Ishikawa (cell line): ENCODE data around the gene IER2.

ENCODE experiments used
- CREB1 ChIP-seq: IDR thresholded peaks from 2 replicates; pipeline ENCODE4 v1.6.1; 2012; ENCODE audit warnings: low read depth
- EP300 ChIP-seq: IDR thresholded peaks from 2 replicates; pipeline ENCODE4 v1.6.1; 2012; ENCODE audit warnings: borderline replicate concordance
- FOXM1 ChIP-seq: IDR thresholded peaks from 2 replicates; pipeline ENCODE4 v1.6.1; 2012; ENCODE audit warnings: low read depth, borderline replicate concordance
- NFIC ChIP-seq: IDR thresholded peaks from 2 replicates; pipeline ENCODE4 v1.6.1; 2012
- RAD21 ChIP-seq: IDR thresholded peaks from 2 replicates; pipeline ENCODE4 v1.6.1; 2012; ENCODE audit warnings: low read depth
- TAF1 ChIP-seq: IDR thresholded peaks from 2 replicates; pipeline ENCODE4 v1.6.1; 2012; ENCODE audit warnings: low read depth, mild to moderate bottlenecking
- YY1 ChIP-seq: IDR thresholded peaks from 2 replicates; pipeline ENCODE4 v1.6.1; 2012; ENCODE audit warnings: low read depth
- TF ChIP-seq, protein P1 (sequence below): IDR thresholded peaks from 2 replicates; pipeline ENCODE4 v1.6.1; 2012; ENCODE audit warnings: low read depth, mild to moderate bottlenecking
- TF ChIP-seq, protein P2 (sequence below): IDR thresholded peaks from 2 replicates; pipeline ENCODE4 v1.6.1; 2012
- TF ChIP-seq, protein P3 (sequence below): IDR thresholded peaks from 2 replicates; pipeline ENCODE4 v1.6.1; 2012

DNA sequence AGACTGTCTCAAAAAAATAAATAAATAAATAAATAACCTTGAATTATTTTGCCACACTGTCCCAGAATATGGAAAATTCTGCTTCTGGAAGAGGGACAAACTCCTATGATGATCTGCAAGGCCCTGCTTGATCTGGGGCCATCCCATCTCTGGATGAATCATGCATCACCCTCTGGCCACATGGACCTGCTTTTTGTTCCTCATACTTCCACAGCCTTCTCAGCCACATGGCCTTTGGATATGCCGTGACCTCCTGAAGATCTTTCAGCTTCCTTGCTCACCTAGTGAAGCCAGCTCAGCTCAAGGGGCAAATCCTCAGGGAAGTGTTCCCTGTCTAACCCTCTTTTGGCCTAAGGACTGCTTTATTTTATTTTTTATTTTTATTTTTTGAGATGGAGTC lies 10.3 kb downstream of the IER2 start:
- TF ChIP-seq FOXM1 (no peak), RAD21 (no peak), CREB1 (no peak), YY1 (no peak), TAF1 (no peak), EP300 (no peak), NFIC (no peak)
- TF ChIP-seq, protein P1, sequence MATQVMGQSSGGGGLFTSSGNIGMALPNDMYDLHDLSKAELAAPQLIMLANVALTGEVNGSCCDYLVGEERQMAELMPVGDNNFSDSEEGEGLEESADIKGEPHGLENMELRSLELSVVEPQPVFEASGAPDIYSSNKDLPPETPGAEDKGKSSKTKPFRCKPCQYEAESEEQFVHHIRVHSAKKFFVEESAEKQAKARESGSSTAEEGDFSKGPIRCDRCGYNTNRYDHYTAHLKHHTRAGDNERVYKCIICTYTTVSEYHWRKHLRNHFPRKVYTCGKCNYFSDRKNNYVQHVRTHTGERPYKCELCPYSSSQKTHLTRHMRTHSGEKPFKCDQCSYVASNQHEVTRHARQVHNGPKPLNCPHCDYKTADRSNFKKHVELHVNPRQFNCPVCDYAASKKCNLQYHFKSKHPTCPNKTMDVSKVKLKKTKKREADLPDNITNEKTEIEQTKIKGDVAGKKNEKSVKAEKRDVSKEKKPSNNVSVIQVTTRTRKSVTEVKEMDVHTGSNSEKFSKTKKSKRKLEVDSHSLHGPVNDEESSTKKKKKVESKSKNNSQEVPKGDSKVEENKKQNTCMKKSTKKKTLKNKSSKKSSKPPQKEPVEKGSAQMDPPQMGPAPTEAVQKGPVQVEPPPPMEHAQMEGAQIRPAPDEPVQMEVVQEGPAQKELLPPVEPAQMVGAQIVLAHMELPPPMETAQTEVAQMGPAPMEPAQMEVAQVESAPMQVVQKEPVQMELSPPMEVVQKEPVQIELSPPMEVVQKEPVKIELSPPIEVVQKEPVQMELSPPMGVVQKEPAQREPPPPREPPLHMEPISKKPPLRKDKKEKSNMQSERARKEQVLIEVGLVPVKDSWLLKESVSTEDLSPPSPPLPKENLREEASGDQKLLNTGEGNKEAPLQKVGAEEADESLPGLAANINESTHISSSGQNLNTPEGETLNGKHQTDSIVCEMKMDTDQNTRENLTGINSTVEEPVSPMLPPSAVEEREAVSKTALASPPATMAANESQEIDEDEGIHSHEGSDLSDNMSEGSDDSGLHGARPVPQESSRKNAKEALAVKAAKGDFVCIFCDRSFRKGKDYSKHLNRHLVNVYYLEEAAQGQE: no peak
- TF ChIP-seq, protein P2, sequence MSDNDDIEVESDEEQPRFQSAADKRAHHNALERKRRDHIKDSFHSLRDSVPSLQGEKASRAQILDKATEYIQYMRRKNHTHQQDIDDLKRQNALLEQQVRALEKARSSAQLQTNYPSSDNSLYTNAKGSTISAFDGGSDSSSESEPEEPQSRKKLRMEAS: no peak
- TF ChIP-seq, protein P3, sequence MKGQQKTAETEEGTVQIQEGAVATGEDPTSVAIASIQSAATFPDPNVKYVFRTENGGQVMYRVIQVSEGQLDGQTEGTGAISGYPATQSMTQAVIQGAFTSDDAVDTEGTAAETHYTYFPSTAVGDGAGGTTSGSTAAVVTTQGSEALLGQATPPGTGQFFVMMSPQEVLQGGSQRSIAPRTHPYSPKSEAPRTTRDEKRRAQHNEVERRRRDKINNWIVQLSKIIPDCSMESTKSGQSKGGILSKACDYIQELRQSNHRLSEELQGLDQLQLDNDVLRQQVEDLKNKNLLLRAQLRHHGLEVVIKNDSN: no peak
